SU-DHL-6 (cell line): Measurements from ENCODE around the gene MYOT.

Source experiments
- H2AFZ ChIP-seq: fragments of 200-600 bp; sonication (generic); 2 replicates; pipeline ENCODE4 v1.6.1; 2014; ENCODE audit warnings: low read depth, mild to moderate bottlenecking, moderate library complexity, mixed read lengths, antibody characterized with exemption, low read length; ENCODE audit not compliant: severe bottlenecking
- H3F3A ChIP-seq: fragments of 200-600 bp; shearing (Covaris generic); 2 replicates; pipeline ENCODE4 v1.6.0; 2016; ENCODE audit warnings: antibody characterized with exemption, mild to moderate bottlenecking; ENCODE audit not compliant: insufficient read depth
- H3K27ac ChIP-seq: fragments of 200-600 bp; sonication (generic); 2 replicates; pipeline ENCODE4 v1.5.1; 2016; ENCODE audit warnings: low read depth, mild to moderate bottlenecking, low read length, moderate library complexity, mixed read lengths
- H3K27me3 ChIP-seq: fragments of 200-600 bp; sonication (generic), shearing (Covaris generic); 2 replicates; pipeline ENCODE4 v1.6.0; 2014; ENCODE audit warnings: mild to moderate bottlenecking, low read length
- H3K36me3 ChIP-seq: fragments of 200-600 bp; sonication (generic); 2 replicates; pipeline ENCODE4 v1.6.1; 2014; ENCODE audit warnings: mild to moderate bottlenecking, low read length, mixed read lengths
- H3K4me2 ChIP-seq: fragments of 300-600, 200-600 bp; shearing (Covaris generic), sonication (generic); 2 replicates; pipeline ENCODE4 v1.6.0; 2014; ENCODE audit warnings: low read length, low read depth, mild to moderate bottlenecking; ENCODE audit not compliant: poor library complexity, severe bottlenecking
- H3K4me3 ChIP-seq: fragments of 200-600 bp; sonication (generic); 2 replicates; pipeline ENCODE4 v1.5.1; 2014; ENCODE audit warnings: antibody characterized with exemption, low read length, mild to moderate bottlenecking, mixed read lengths; ENCODE audit not compliant: insufficient read depth, poor library complexity, severe bottlenecking
- H3K79me2 ChIP-seq: fragments of 200-600 bp; sonication (generic); 2 replicates; pipeline ENCODE4 v1.6.1; 2014; ENCODE audit warnings: mild to moderate bottlenecking, low read length, moderate library complexity; ENCODE audit not compliant: insufficient read depth
- H3K9ac ChIP-seq: fragments of 200-600 bp; sonication (generic); 2 replicates; pipeline ENCODE4 v1.7.0; 2014; ENCODE audit warnings: mild to moderate bottlenecking, low read length
- H3K9me2 ChIP-seq: fragments of 200-600 bp; sonication (generic); replicated peaks from 2 replicates; pipeline ENCODE4 v1.6.1; 2014; ENCODE audit warnings: low read length; ENCODE audit not compliant: insufficient read depth
- H3K9me3 ChIP-seq: fragments of 200-600 bp; sonication (generic); 2 replicates; pipeline ENCODE4 v1.6.1; 2014; ENCODE audit warnings: low read length, mixed read lengths; ENCODE audit not compliant: insufficient read depth
- H4K20me1 ChIP-seq: fragments of 200-600 bp; sonication (generic); 2 replicates; pipeline ENCODE4 v1.6.1; 2014; ENCODE audit warnings: low read depth, mild to moderate bottlenecking, antibody characterized with exemption, low read length, moderate library complexity, mixed read lengths
- EZH2phosphoT487 ChIP-seq: fragments of 200-600 bp; sonication (generic), shearing (Covaris generic); conservative IDR thresholded peaks from 2 replicates; pipeline ENCODE4 v1.6.1; 2018; ENCODE audit warnings: mild to moderate bottlenecking, antibody characterized with exemption, low read length, moderate library complexity, mixed read lengths
- TF ChIP-seq, protein P1 (sequence below): fragments of 200-600 bp; sonication (generic); IDR thresholded peaks from one replicate; pipeline ENCODE4 v1.5.1; 2017; ENCODE audit warnings: antibody characterized with exemption, mild to moderate bottlenecking, low read length, moderate library complexity; ENCODE audit not compliant: insufficient read depth, poor library complexity, severe bottlenecking

MYOT gene

DNA sequence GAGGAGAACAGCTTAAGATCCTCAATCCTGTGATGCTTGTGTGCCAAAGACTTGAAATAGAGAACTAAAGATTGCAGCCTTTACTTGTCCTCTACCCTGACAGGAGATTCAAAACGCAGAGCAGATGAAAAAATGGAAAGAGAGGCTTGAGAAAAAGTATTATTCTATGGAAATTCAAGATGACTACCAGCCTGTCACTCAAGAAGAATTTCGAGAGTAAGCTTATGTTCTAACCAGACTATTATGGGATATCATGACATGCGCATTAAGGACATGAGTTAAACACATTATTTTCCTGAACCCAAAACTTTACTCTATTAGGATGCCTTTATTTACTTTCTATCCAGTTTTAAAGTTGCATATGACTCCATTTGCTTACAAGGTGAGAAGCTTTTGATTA, 68.0 kb downstream of the MYOT start:
- Histone ChIP-seq H3K9me3 (no peaks in the 10 kb centered on the region), H2AFZ (no peak overlapping the region), H3K27ac (no peak overlapping the region), H3K4me3 (no peak overlapping the region), H3F3A (peaks cover 8% of the 10 kb centered on the region; the same call in 1 of the 2 replicates), H3K9me2 (no peaks in the 10 kb centered on the region), H3K36me3 (peaks cover 33% of the 10 kb centered on the region), H3K9ac (no peak overlapping the region), H3K4me2 (no peak overlapping the region), H3K79me2 (no peaks in the 10 kb centered on the region), H3K27me3 (no peaks in the 10 kb centered on the region), H4K20me1 (no peaks in the 10 kb centered on the region)
- TF ChIP-seq EZH2phosphoT487: no peak
- TF ChIP-seq, protein P1, sequence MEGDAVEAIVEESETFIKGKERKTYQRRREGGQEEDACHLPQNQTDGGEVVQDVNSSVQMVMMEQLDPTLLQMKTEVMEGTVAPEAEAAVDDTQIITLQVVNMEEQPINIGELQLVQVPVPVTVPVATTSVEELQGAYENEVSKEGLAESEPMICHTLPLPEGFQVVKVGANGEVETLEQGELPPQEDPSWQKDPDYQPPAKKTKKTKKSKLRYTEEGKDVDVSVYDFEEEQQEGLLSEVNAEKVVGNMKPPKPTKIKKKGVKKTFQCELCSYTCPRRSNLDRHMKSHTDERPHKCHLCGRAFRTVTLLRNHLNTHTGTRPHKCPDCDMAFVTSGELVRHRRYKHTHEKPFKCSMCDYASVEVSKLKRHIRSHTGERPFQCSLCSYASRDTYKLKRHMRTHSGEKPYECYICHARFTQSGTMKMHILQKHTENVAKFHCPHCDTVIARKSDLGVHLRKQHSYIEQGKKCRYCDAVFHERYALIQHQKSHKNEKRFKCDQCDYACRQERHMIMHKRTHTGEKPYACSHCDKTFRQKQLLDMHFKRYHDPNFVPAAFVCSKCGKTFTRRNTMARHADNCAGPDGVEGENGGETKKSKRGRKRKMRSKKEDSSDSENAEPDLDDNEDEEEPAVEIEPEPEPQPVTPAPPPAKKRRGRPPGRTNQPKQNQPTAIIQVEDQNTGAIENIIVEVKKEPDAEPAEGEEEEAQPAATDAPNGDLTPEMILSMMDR: no peak
